ENCODE results near the gene PROX1.

PROX1 gene

DNA sequence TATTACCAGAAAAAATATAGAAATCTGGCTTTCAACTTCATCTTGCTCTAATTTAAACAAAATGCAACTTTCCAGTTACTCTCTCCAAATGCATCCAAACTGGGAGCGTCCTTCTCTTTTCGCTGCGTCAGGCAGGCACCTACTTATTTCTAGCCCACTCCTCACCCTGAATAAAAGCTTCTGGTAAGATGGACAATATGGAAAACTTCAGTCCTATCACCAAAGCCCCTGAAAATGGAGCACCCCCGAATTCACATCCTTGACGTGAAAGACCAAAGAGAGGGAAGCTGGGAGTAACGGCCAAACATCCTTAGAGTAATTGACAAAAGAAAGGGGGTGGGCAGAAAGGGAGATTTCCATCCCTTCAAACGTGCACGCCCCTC is 5.5 kb upstream of the PROX1 start:
- no peak for DNase-seq

GRCh38 chr1:213982672-213983492 is 4.9 kb upstream of the PROX1 start:
- no peak for DNase-seq

DNA sequence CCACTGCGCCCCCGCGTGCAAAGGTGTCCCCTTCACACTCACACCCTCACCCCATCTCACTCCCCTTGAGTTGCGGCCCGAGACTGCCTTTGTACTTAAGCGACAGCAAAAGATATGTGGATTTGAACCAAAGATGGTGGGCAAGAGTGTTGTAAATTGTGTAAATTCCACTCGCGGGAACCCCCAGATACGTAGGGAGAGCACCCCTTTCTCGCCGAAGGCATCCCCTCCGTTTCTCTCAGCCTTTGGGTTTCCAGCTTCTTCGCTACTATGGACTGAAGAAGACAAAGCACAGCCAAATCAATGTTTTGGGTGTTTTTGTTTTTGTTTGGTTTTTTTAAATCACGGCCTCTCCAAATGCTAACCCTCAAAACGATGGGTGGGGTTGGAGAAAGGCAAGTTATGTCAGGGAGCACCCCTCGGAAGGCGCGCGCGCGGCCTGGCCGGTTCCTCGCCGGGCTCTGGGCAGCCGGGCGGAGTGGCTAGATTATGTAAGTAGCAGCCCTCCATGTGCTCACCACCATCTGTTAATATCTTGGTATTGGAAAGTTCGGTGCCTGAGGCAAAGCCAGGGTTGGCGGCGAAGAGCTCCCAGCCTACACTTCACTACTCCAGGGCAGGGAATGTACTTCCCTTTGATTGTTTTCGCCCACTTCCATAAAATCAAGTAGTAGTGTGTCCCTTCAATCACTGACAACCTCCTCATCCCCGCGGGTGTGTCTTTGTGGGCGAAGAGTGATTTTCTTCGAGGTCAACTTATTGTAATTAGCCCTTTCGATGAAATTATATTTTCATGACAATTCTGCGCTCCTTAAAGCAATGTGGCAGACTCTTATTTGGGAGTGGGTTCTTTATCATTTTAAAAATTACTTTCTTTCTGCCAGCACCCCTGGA is 4.0 kb upstream of the PROX1 start:
- peak; percentile 37 for DNase-seq

- DNase-seq: peak; percentile 72
Observed at GRCh38 chr1:213984387-213985208, 3.2 kb upstream of the PROX1 start.

- no peak for DNase-seq
Observed at GRCh38 chr1:213985209-213986019, 2.4 kb upstream of the PROX1 start.

DNA sequence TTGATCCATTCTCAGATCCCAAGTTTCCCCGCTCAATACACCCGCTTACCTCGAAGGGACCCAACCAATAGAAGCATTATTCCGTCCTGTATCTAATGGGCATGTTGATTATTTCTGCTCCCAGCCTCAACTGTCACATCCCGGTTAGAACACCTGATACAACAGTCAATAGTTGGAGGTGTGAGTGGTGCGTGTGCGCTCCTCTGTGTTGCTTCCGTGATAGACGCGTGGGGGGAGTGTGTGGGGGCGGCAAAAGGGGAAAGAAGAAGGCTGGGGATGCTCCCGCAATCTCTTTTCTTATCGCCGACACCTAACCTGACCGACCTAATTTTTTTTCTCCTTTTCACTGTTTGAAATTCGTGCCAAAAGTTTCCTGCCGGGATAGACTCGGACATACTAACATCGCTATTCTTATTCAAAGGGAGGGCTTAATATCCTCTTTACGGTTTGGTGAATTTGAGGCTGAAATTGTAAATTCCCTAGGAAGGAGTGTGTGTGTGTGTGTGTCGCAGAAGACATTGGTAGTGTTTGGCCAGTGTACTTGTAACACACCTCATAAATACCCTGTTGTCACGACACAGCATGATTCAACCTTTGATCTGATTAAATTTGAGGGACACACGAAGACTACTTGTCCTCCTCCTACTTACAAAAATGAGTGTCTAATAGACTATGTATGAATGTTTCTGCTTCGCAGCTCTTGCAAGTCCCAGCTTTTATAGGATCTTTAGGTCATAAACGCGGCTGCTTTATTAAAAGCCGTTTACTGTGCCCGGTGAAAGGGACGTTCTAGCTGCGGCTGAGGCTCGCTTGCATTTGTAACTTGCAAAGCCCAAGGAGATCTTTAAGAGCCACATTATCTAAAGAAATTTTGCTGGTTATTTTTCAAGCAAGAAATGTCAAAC is 1.5 kb upstream of the PROX1 start:
- DNase-seq: no peak

GRCh38 chr1:213986925-213987250 is 885 bp upstream of the PROX1 start:
- DNase-seq: no peak

GRCh38 chr1:213987422-213987926 is 299 bp upstream of the PROX1 start:
- peak; percentile 88 for DNase-seq

- DNase-seq: no peak
Observed at GRCh38 chr1:213988507-213989001, 781 bp downstream of the PROX1 start.

GRCh38 chr1:213989002-213989855 is 1.5 kb downstream of the PROX1 start:
- DNase-seq: no peak

- no peak for DNase-seq
Observed at GRCh38 chr1:213993929-213994328, 6.2 kb downstream of the PROX1 start.

GRCh38 chr1:213994888-213995287 is 7.1 kb downstream of the PROX1 start:
- no peak for DNase-seq

DNA sequence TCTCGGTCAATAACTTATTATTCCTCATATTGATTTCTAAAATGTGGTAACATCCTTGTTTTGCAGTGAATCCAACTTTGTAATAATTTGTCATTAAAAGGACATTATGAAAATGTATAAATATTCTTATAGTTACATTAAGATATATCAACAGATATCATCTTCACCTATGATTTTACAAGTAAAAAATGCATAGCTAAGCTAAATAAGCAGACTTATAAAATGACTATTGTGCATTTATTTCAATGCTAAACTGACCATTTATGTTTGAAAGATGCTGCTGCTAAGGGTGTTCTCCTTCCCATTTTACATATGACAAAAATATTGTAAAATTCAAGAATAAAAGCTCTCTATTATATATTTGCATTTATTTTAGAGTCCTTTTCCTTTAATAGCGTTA is 7.8 kb downstream of the PROX1 start:
- DNase-seq: no peak

DNA sequence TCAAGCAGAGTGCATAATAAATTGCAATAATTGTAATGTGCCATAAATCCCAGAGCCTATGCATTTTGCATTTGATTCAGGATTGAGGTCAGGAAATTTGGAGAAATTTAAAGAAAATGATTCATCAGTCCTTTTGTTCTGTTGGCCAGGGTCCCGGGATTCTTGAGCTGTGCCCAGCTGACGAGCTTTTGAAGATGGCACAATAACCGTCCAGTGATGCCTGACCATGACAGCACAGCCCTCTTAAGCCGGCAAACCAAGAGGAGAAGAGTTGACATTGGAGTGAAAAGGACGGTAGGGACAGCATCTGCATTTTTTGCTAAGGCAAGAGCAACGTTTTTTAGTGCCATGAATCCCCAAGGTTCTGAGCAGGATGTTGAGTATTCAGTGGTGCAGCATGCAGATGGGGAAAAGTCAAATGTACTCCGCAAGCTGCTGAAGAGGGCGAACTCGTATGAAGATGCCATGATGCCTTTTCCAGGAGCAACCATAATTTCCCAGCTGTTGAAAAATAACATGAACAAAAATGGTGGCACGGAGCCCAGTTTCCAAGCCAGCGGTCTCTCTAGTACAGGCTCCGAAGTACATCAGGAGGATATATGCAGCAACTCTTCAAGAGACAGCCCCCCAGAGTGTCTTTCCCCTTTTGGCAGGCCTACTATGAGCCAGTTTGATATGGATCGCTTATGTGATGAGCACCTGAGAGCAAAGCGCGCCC is 8.7 kb downstream of the PROX1 start:
- no peak for DNase-seq

GRCh38 chr1:213997038-213997771 is 9.4 kb downstream of the PROX1 start:
- DNase-seq: no peak

DNA sequence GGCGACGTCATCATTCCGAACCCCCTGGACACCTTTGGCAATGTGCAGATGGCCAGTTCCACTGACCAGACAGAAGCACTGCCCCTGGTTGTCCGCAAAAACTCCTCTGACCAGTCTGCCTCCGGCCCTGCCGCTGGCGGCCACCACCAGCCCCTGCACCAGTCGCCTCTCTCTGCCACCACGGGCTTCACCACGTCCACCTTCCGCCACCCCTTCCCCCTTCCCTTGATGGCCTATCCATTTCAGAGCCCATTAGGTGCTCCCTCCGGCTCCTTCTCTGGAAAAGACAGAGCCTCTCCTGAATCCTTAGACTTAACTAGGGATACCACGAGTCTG is 10.0 kb downstream of the PROX1 start:
- no peak for DNase-seq

GRCh38 chr1:213998785-213999184 is 11.0 kb downstream of the PROX1 start:
- no peak for DNase-seq

GRCh38 chr1:213999732-214000131 is 12.0 kb downstream of the PROX1 start:
- DNase-seq: no peak

DNA sequence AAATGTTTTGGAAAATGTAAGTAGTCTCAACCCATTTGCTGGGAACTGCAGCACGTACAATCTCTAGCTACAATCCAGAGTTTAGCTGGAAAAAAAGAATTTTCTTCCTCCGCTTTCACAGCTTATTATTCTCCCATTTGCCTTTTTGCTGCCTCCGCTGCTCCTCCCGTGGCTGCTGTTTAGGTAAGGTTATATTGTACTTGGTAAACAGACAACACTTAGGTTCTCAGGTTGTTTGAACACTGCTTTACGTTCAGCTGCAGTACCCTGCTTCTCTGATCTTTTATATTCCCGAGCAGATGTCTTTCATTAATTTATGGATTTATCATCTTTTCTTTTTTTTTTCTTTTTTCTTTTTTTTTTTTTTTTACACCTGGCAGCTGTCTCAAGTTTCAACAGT is 14.3 kb downstream of the PROX1 start:
- DNase-seq: peak; percentile 94
